H9 (cell line): Measurements from ENCODE around the gene CASP8. TPM values are rescaled to one million over a fixed set of nuclear protein-coding genes. Genes with fewer than 3 reads are reported as not detected.

ENCODE experiments used
- DNase-seq: peaks from one replicate; pipeline ENCODE4 v3.0.0-alpha.2; 2017
- H2AFZ ChIP-seq: one replicate; pipeline ENCODE4 v1.6.1; 2013; ENCODE audit warnings: mild to moderate bottlenecking, low read length, control low read depth, moderate library complexity
- H2AK5ac ChIP-seq: 2 replicates; pipeline ENCODE4 v1.6.1; 2013; ENCODE audit warnings: low read length, control low read depth, mixed read lengths; ENCODE audit not compliant: insufficient read length
- H2BK120ac ChIP-seq: one replicate; pipeline ENCODE4 v1.6.1; 2013; ENCODE audit warnings: low read depth, mild to moderate bottlenecking, low read length, control low read depth, inconsistent platforms; ENCODE audit not compliant: poor library complexity, severe bottlenecking
- H2BK12ac ChIP-seq: 2 replicates; pipeline ENCODE4 v1.6.1; 2013; ENCODE audit warnings: low read length, control low read depth, mixed read lengths, low read depth; ENCODE audit not compliant: insufficient read length
- H2BK15ac ChIP-seq: 2 replicates; pipeline ENCODE4 v1.6.1; 2013; ENCODE audit warnings: low read depth, low read length, control low read depth
- H2BK20ac ChIP-seq: one replicate; pipeline ENCODE4 v1.6.1; 2013; ENCODE audit warnings: low read depth, mild to moderate bottlenecking, low read length, control low read depth, inconsistent platforms; ENCODE audit not compliant: poor library complexity, severe bottlenecking
- H2BK5ac ChIP-seq: 2 replicates; pipeline ENCODE4 v1.6.1; 2013; ENCODE audit warnings: low read length, control low read depth, mixed read lengths; ENCODE audit not compliant: insufficient read length
- H3K14ac ChIP-seq: 2 replicates; pipeline ENCODE4 v1.6.1; 2013; ENCODE audit warnings: low read length, control low read depth; ENCODE audit not compliant: insufficient read depth
- H3K18ac ChIP-seq: 2 replicates; pipeline ENCODE4 v1.6.1; 2013; ENCODE audit warnings: low read depth, mild to moderate bottlenecking, mixed read lengths, low read length, control low read depth; ENCODE audit not compliant: insufficient read length
- H3K23ac ChIP-seq: 2 replicates; pipeline ENCODE4 v1.6.1; 2013; ENCODE audit warnings: low read length, control low read depth, mixed read lengths, low read depth; ENCODE audit not compliant: insufficient read length
- H3K23me2 ChIP-seq: 2 replicates; pipeline ENCODE4 v1.6.1; 2013; ENCODE audit warnings: low read depth, mild to moderate bottlenecking, mixed read lengths, low read length, control low read depth; ENCODE audit not compliant: insufficient read length, poor library complexity, severe bottlenecking
- H3K27ac ChIP-seq: 2 replicates; pipeline ENCODE4 v1.5.1; 2013; ENCODE audit warnings: low read length, control low read depth, mixed read lengths, low read depth; ENCODE audit not compliant: insufficient read length
- H3K27me3 ChIP-seq: 2 replicates; pipeline ENCODE4 v1.6.1; 2013; ENCODE audit warnings: low read length, control low read depth, inconsistent platforms; ENCODE audit not compliant: insufficient read depth
- H3K4ac ChIP-seq: 2 replicates; pipeline ENCODE4 v1.6.1; 2013; ENCODE audit warnings: low read depth, mild to moderate bottlenecking, control low read depth, inconsistent platforms, low read length, moderate library complexity
- H3K4me1 ChIP-seq: 2 replicates; pipeline ENCODE4 v1.6.1; 2013; ENCODE audit warnings: low read length, control low read depth, inconsistent platforms; ENCODE audit not compliant: insufficient read depth
- H3K4me2 ChIP-seq: 2 replicates; pipeline ENCODE4 v1.6.1; 2013; ENCODE audit warnings: low read length, control low read depth, mixed read lengths; ENCODE audit not compliant: insufficient read length, insufficient read depth
- H3K56ac ChIP-seq: 2 replicates; pipeline ENCODE4 v1.6.1; 2013; ENCODE audit warnings: low read depth, mild to moderate bottlenecking, mixed read lengths, low read length, control low read depth; ENCODE audit not compliant: insufficient read length
- H3K79me1 ChIP-seq: 2 replicates; pipeline ENCODE4 v1.6.1; 2013; ENCODE audit warnings: low read depth, mild to moderate bottlenecking, moderate library complexity, low read length, control low read depth, inconsistent platforms; ENCODE audit not compliant: insufficient read depth, poor library complexity, severe bottlenecking
- H3K79me2 ChIP-seq: 2 replicates; pipeline ENCODE4 v1.6.1; 2013; ENCODE audit warnings: low read length, control low read depth, inconsistent platforms; ENCODE audit not compliant: insufficient read depth
- H3K9ac ChIP-seq: 2 replicates; pipeline ENCODE4 v1.6.1; 2013; ENCODE audit warnings: low read length, control low read depth, mixed read lengths; ENCODE audit not compliant: insufficient read length; ENCODE audit errors: extremely low read depth
- H3K9me3 ChIP-seq: one replicate; pipeline ENCODE4 v1.6.1; 2013; ENCODE audit warnings: low read depth, low read length, inconsistent platforms; ENCODE audit not compliant: control insufficient read depth
- H3T11ph ChIP-seq: one replicate; pipeline ENCODE4 v1.6.1; 2013; ENCODE audit warnings: mild to moderate bottlenecking, low read length, control low read depth, inconsistent platforms
- H4K20me1 ChIP-seq: one replicate; pipeline ENCODE4 v1.6.1; 2013; ENCODE audit not compliant: control insufficient read depth, insufficient read length, insufficient read depth
- H4K5ac ChIP-seq: 2 replicates; pipeline ENCODE4 v1.6.1; 2013; ENCODE audit warnings: low read depth, mild to moderate bottlenecking, mixed read lengths, low read length, control low read depth; ENCODE audit not compliant: insufficient read length
- H4K8ac ChIP-seq: replicated peaks from 2 replicates; pipeline ENCODE4 v1.6.1; 2013; ENCODE audit warnings: low read length, control low read depth, mixed read lengths, low read depth; ENCODE audit not compliant: insufficient read length
- H4K91ac ChIP-seq: 2 replicates; pipeline ENCODE4 v1.6.1; 2013; ENCODE audit warnings: low read depth, mild to moderate bottlenecking, moderate library complexity, mixed read lengths, low read length, control low read depth; ENCODE audit not compliant: insufficient read length
- H3K27ac Mint-ChIP-seq, 3 experiments: 2 replicates in 2 of 3; 3 replicates in 1 of 3; pipeline ENCODE4 v1.8.0; 2020 to 2021; ENCODE audit warnings: mixed read lengths in 3 of 3, mild to moderate bottlenecking in 1 of 3, moderate library complexity in 1 of 3
- H3K27me3 Mint-ChIP-seq: 2 replicates; pipeline ENCODE4 v1.8.0; 2021; ENCODE audit warnings: low read depth, mild to moderate bottlenecking, moderate library complexity, mixed read lengths
- H3K36me3 Mint-ChIP-seq, 3 experiments: 2 replicates in 2 of 3; 3 replicates in 1 of 3; pipeline ENCODE4 v1.8.0; 2020 to 2021; ENCODE audit warnings: low read depth in 3 of 3, mixed read lengths in 3 of 3; ENCODE audit not compliant: insufficient read depth in 1 of 3
- H3K4me1 Mint-ChIP-seq, 2 experiments: 2 replicates each; pipeline ENCODE4 v1.8.0; 2020; ENCODE audit warnings: mixed read lengths in 2 of 2
- H3K4me3 Mint-ChIP-seq, 2 experiments: 2 replicates in 1 of 2; 3 replicates in 1 of 2; pipeline ENCODE4 v1.8.0; 2020 to 2021; ENCODE audit warnings: mild to moderate bottlenecking in 2 of 2, mixed read lengths in 2 of 2, moderate library complexity in 1 of 2
- H3K9me3 Mint-ChIP-seq, 2 experiments: 2 replicates in 1 of 2; 3 replicates in 1 of 2; pipeline ENCODE4 v1.8.0; 2020; ENCODE audit warnings: mild to moderate bottlenecking in 2 of 2, mixed read lengths in 2 of 2, moderate library complexity in 1 of 2
- CTCF ChIP-seq: fragments of 200-600 bp; sonication (generic); conservative IDR thresholded peaks from 3 replicates; pipeline ENCODE4 v1.8.0; 2021; ENCODE audit warnings: antibody characterized with exemption, mild to moderate bottlenecking
- WGBS: extraction: QIAGEN DNeasy Blood & Tissue Kit; methylation state at CpG from one replicate; pipeline ENCODE4 v1.1.7; 2013; ENCODE audit warnings: missing lambda C conversion rate, low lambda C conversion rate, mixed read lengths; ENCODE audit not compliant: insufficient read length; ENCODE audit errors: extremely low coverage; 5-methylcytosine and 5-hydroxymethylcytosine counted together
- total RNA-seq: library from RNA; stranded (reverse); gene quantifications from 2 replicates; pipeline ENCODE4 v1.2.1, GENCODE V29; 2021

The CASP8 gene
- total RNA-seq, 1 experiment from 2014 or later = 10.0 TPM

GRCh38 chr2:201220102-201220570 lies 40.2 kb upstream of the CASP8 start:
- H3T11ph ChIP-seq = no peak overlapping the region
- no peak for DNase-seq
- no peak overlapping the region for H3K9ac ChIP-seq
- peak overlapping the region; percentile 45 for H3K4me2 ChIP-seq
- peaks cover 6% of the 10 kb centered on the region; the same call in 1 of the 2 replicates for H3K4me1 ChIP-seq
- H2BK12ac ChIP-seq = no peak overlapping the region
- H3K14ac ChIP-seq = no peak overlapping the region
- no peaks in the 10 kb centered on the region for H3K27me3 ChIP-seq
- no peak overlapping the region for H3K56ac ChIP-seq
- no peaks in the 10 kb centered on the region for H3K9me3 ChIP-seq
- no peak overlapping the region for H4K8ac ChIP-seq
- H2BK20ac ChIP-seq = no peak overlapping the region
- peak overlapping the region; percentile 36 for H4K91ac ChIP-seq
- H3K23me2 ChIP-seq = no peaks in the 10 kb centered on the region
- H3K27ac ChIP-seq = no peak overlapping the region
- no peak overlapping the region for H4K5ac ChIP-seq
- TF ChIP-seq CTCF = no peak
- no peak overlapping the region for H2BK15ac ChIP-seq
- no peak overlapping the region for H2AK5ac ChIP-seq
- H3K79me1 ChIP-seq = no peaks in the 10 kb centered on the region
- H3K27me3 Mint-ChIP-seq = no peaks in the 10 kb centered on the region; the same call in 1 of the 2 replicates
- no peak overlapping the region for H2BK5ac ChIP-seq
- H2BK120ac ChIP-seq = no peak overlapping the region
- peaks cover 0 to 22% (median 0%) of the 10 kb centered on the region in 3 experiments; a peak in 2 of 7 replicates for H3K36me3 Mint-ChIP-seq
- H3K4me1 Mint-ChIP-seq = peaks cover 27 to 36% of the 10 kb centered on the region in 2 experiments
- peak overlapping the region in 1 of 3 experiments; percentile 91; a peak in 3 of 7 replicates for H3K27ac Mint-ChIP-seq
- H3K79me2 ChIP-seq = no peaks in the 10 kb centered on the region
- no peak overlapping the region for H3K23ac ChIP-seq
- no peaks in the 10 kb centered on the region for H4K20me1 ChIP-seq
- WGBS = no CpG with 5 or more reads among the region's 4 CpGs
- no peak overlapping the region for H3K4ac ChIP-seq
- peak overlapping the region; percentile 16 to 30; a peak in 2 of 5 replicates for H3K4me3 Mint-ChIP-seq
- H3K18ac ChIP-seq = no peak overlapping the region
- no peak overlapping the region for H2AFZ ChIP-seq
- peaks cover 0 to 13% of the 10 kb centered on the region in 2 experiments; a peak in 2 of 5 replicates for H3K9me3 Mint-ChIP-seq
